Diencephalon (tissue), 1 donor: ENCODE measurements around the gene ZNF311. TPM values are rescaled to one million over a fixed set of nuclear protein-coding genes. Genes with fewer than 3 reads are reported as not detected.
A peak's percentile ranks its signal among the peaks of the same experiment; 100 is the strongest.

Source experiments
- small RNA-seq: library from RNA; depleted of rRNA; stranded (forward); fragments of <200 nt; gene quantifications from one replicate; pipeline ENCODE3, GENCODE V24; 2014
- total RNA-seq: library from RNA; depleted of rRNA; stranded (reverse); fragments of >200 nt; gene quantifications from one replicate; pipeline ENCODE4 v1.2.3, GENCODE V29; 2014

The ZNF311 gene
- 5.8 TPM for total RNA-seq

GRCh38 chr6:29005183-29005885 lies at the start of gene ZNF311:
Gene ZNF311, minus strand, starts transcription at chr6:29005315. Its CDS starts 1,361 bp downstream, at chr6:29003954.

GRCh38 chr6:29045075-29045474 lies 40.0 kb upstream of the ZNF311 start, which contains the start of gene OR2W1:
Gene OR2W1, minus strand, starts transcription at chr6:29045175. Its CDS starts 0 bp downstream, at chr6:29045175.

Small RNA genes within 50 kb of the gene (small RNA-seq; reads per million reads assigned to genes)
- gene RN7SL471P = 0.33 reads per million, percentile 29 among the genes with 10 or more reads in this experiment

Other genes with a start within 250 kb of the ZNF311 start
- gene TRIM27, start 81.3 kb downstream of the ZNF311 start, total RNA-seq = 69.7 TPM
- gene OR2W1, start 39.9 kb upstream of the ZNF311 start, total RNA-seq = not detected
- gene OR2B3, start 82.0 kb upstream of the ZNF311 start, total RNA-seq = not detected
- not detected for gene OR2J1, start 94.2 kb upstream of the ZNF311 start, total RNA-seq
- not detected for gene OR2J3, start 102.7 kb upstream of the ZNF311 start, total RNA-seq
- gene OR2J2, start 165.6 kb upstream of the ZNF311 start, total RNA-seq = 0.46 TPM